Sigmoid colon (tissue), 7 donors: Measurements from ENCODE around the gene EMC8. TPM values are rescaled to one million over a fixed set of nuclear protein-coding genes. Genes with fewer than 3 reads are reported as not detected.

Source experiments
- DNase-seq: peaks from one replicate; pipeline ENCODE4 v3.0.0-alpha.2; 2019
- H3K27ac ChIP-seq, 4 donors: fragments of 200-600 bp; sonication (generic); one replicate each; pipeline ENCODE4 v1.5.1; 2016 to 2019; ENCODE audit warnings: mild to moderate bottlenecking in 1 of 4
- H3K27me3 ChIP-seq, 3 donors: fragments of 200-600 bp; sonication (generic); one replicate each; pipeline ENCODE4 v1.5.1; 2019; ENCODE audit warnings: mild to moderate bottlenecking in 1 of 3
- H3K36me3 ChIP-seq, 4 donors: fragments of 200-600 bp; sonication (generic); one replicate each; pipeline ENCODE4 v1.5.1; 2016 to 2019
- H3K4me1 ChIP-seq, 4 donors: fragments of 200-600 bp; sonication (generic); one replicate each; pipeline ENCODE4 v1.5.1; 2017 to 2019
- H3K4me3 ChIP-seq, 4 donors: fragments of 200-600 bp; sonication (generic); one replicate each; pipeline ENCODE4 v1.5.1; 2017 to 2019; ENCODE audit warnings: mild to moderate bottlenecking in 2 of 4, moderate library complexity in 1 of 4
- H3K9me3 ChIP-seq, 4 donors: fragments of 200-600 bp in 3 of 4; sonication (generic) in 3 of 4; one replicate each; pipeline versions ENCODE4 v1.5.1 to v1.6.1; 2013 to 2019
- CTCF ChIP-seq, 4 experiments: fragments of 450-650 bp in 3 of 4; fragments of 200-600 bp in 1 of 4; IDR thresholded peaks; one replicate each; pipeline ENCODE4 v1.5.1; 2016 to 2019; ENCODE audit warnings: antibody characterized with exemption in 4 of 4, mild to moderate bottlenecking in 3 of 4, moderate library complexity in 2 of 4
- EP300 ChIP-seq, 4 donors: sonication (generic); formaldehyde crosslinking; IDR thresholded peaks; one replicate each; pipeline ENCODE4 v1.6.1; 2017; ENCODE audit warnings: antibody characterized with exemption in 4 of 4
- POLR2A ChIP-seq, 2 donors: fragments of 450-650 bp; IDR thresholded peaks; one replicate each; pipeline ENCODE4 v1.6.1; 2016; ENCODE audit warnings: antibody characterized with exemption in 2 of 2, mild to moderate bottlenecking in 2 of 2, moderate library complexity in 2 of 2
- POLR2AphosphoS5 ChIP-seq, 4 donors: sonication (generic); formaldehyde crosslinking; IDR thresholded peaks; one replicate each; pipeline ENCODE4 v1.6.1; 2017; ENCODE audit warnings: antibody characterized with exemption in 4 of 4
- WGBS, 2 donors: extraction: QIAGEN DNeasy Blood & Tissue Kit; methylation state at CpG; one replicate each; pipeline ENCODE4 v1.1.7; 2013; 5-methylcytosine and 5-hydroxymethylcytosine counted together
- intact Hi-C: fragments of 100-400 bp; cut with DNase I; formaldehyde crosslinking; loops from one replicate; pipeline ENCODE4 v1.15.1; 2023
- polyA plus RNA-seq, 3 donors: library from polyadenylated mRNA; stranded (reverse); fragments of 200-250 nt; gene quantifications; one replicate each; pipeline ENCODE4 v1.2.3, GENCODE V29; 2013
- total RNA-seq, 4 donors: library from RNA; depleted of rRNA; stranded (reverse); fragments of >200 nt; gene quantifications; one replicate each; pipeline ENCODE4 v1.1.0, GENCODE V29; 2016
- donor health status: healthy with polysubstance abuse.
- donor health status: Bipolar disorder and iron deficiency.
- donor health status: healthy.

Gene EMC8
- 10 to 100 TPM; 23.2 to 38.8 (median 28.9) TPM for total RNA-seq
- 10 to 100 TPM; 13.8 to 23.7 (median 16.0) TPM for polyA plus RNA-seq

GRCh38 chr16:85799497-85800320 lies at the start of gene EMC8, which contains the start of gene COX4I1:
TSS of gene EMC8 (minus strand) at chr16:85799544. CDS start at chr16:85799295, 249 bp downstream.
TSS of gene COX4I1 (plus strand) at chr16:85799695. CDS start at chr16:85801206, 1,511 bp downstream.
- DNase-seq, result peak; percentile 97
- 0% methylated on average over 87 of the region's 87 CpGs for WGBS, 2 donors

GRCh38 chr16:85848986-85849385 lies 49.6 kb upstream of the EMC8 start:
- 60 to 64% methylated on average over 9 of the region's 9 CpGs for WGBS, 2 donors
- Histone ChIP-seq H3K27ac (no peak overlapping the region), H3K27me3 (peaks cover 0 to 5% (median 0%) of the 10 kb centered on the region in 3 donors), H3K9me3 (no peaks in the 10 kb centered on the region), H3K4me3 (no peak overlapping the region), H3K36me3 (no peaks in the 10 kb centered on the region), H3K4me1 (peaks cover 0 to 12% (median 10%) of the 10 kb centered on the region in 4 donors)
- DNase-seq, result peak; percentile 26
- no peak for TF ChIP-seq CTCF (IDR thresholded peaks at IDR 0.05)
- no peak for TF ChIP-seq POLR2AphosphoS5 (IDR thresholded peaks at IDR 0.05)
- TF ChIP-seq EP300 (IDR thresholded peaks at IDR 0.05), result no peak
- no peak for TF ChIP-seq POLR2A (IDR thresholded peaks at IDR 0.05)
- intact Hi-C loops, result no loop called here

More at GRCh38 chr16:85799497-85800320, at the start of gene EMC8, which contains the start of gene COX4I1:
- Histone ChIP-seq H3K36me3 (peaks cover 12 to 60% (median 27%) of the 10 kb centered on the region in 4 donors), H3K4me1 (peaks cover 0 to 39% (median 29%) of the 10 kb centered on the region in 4 donors), H3K27ac (peak within 1 kb of the TSS; percentile 88 to 99 (median 94)), H3K9me3 (no peaks in the 10 kb centered on the region), H3K4me3 (peak within 1 kb of the TSS; percentile 76 to 100 (median 97)), H3K27me3 (no peaks in the 10 kb centered on the region)
- no peak for TF ChIP-seq CTCF (IDR thresholded peaks at IDR 0.05)
- peak; percentile 77 to 82 for TF ChIP-seq POLR2A (IDR thresholded peaks at IDR 0.05)
- peak; percentile 90 to 97 (median 93) for TF ChIP-seq POLR2AphosphoS5 (IDR thresholded peaks at IDR 0.05)
- peak in 1 of 4 donors; percentile 85 for TF ChIP-seq EP300 (IDR thresholded peaks at IDR 0.05)
- intact Hi-C loops, result loop anchor here (5.0 kb wide), 1 partner anchor 47 kb away; the partner anchor contains the start of gene C16orf74

- peaks cover 0 to 5% (median 0%) of the 10 kb centered on the region in 3 donors for H3K27me3 ChIP-seq
- no peak overlapping the region for H3K4me3 ChIP-seq
- H3K36me3 ChIP-seq, result no peaks in the 10 kb centered on the region
- 45 to 62% methylated on average over 39 of the region's 39 CpGs for WGBS, 2 donors
- DNase-seq, result peak; percentile 48
- intact Hi-C loops, result no loop called here
- H3K4me1 ChIP-seq, result peaks cover 0 to 12% (median 10%) of the 10 kb centered on the region in 4 donors
- no peaks in the 10 kb centered on the region for H3K9me3 ChIP-seq
- H3K27ac ChIP-seq, result no peak overlapping the region
- TF ChIP-seq CTCF (IDR thresholded peaks at IDR 0.05) (no peak), POLR2AphosphoS5 (IDR thresholded peaks at IDR 0.05) (no peak), POLR2A (IDR thresholded peaks at IDR 0.05) (no peak), EP300 (IDR thresholded peaks at IDR 0.05) (no peak)
Observed at GRCh38 chr16:85847681-85848601, 48.6 kb upstream of the EMC8 start.

- no peaks in the 10 kb centered on the region for H3K9me3 ChIP-seq
- no peak overlapping the region for H3K4me3 ChIP-seq
- peaks cover 0 to 5% (median 0%) of the 10 kb centered on the region in 3 donors for H3K27me3 ChIP-seq
- intact Hi-C loops, result no loop called here
- H3K36me3 ChIP-seq, result no peaks in the 10 kb centered on the region
- DNase-seq, result peak; percentile 34
- TF ChIP-seq CTCF (IDR thresholded peaks at IDR 0.05) (no peak), POLR2AphosphoS5 (IDR thresholded peaks at IDR 0.05) (no peak), EP300 (IDR thresholded peaks at IDR 0.05) (no peak), POLR2A (IDR thresholded peaks at IDR 0.05) (no peak)
- peaks cover 0 to 12% (median 10%) of the 10 kb centered on the region in 4 donors for H3K4me1 ChIP-seq
- no peak overlapping the region for H3K27ac ChIP-seq
- 78 to 82% methylated on average over 15 of the region's 15 CpGs for WGBS, 2 donors
Observed at GRCh38 chr16:85847036-85847435, 47.7 kb upstream of the EMC8 start.
